H9 (cell line): ENCODE results near the gene FOXK1. TPM values are rescaled to one million over a fixed set of nuclear protein-coding genes. Genes with fewer than 3 reads are reported as not detected.

Experiments
- DNase-seq: peaks from one replicate; pipeline ENCODE4 v3.0.0-alpha.2; 2017
- H2AFZ ChIP-seq: one replicate; pipeline ENCODE4 v1.6.1; 2013; ENCODE audit warnings: mild to moderate bottlenecking, low read length, control low read depth, moderate library complexity
- H2AK5ac ChIP-seq: 2 replicates; pipeline ENCODE4 v1.6.1; 2013; ENCODE audit warnings: low read length, control low read depth, mixed read lengths; ENCODE audit not compliant: insufficient read length
- H2BK120ac ChIP-seq: one replicate; pipeline ENCODE4 v1.6.1; 2013; ENCODE audit warnings: low read depth, mild to moderate bottlenecking, low read length, control low read depth, inconsistent platforms; ENCODE audit not compliant: poor library complexity, severe bottlenecking
- H2BK12ac ChIP-seq: 2 replicates; pipeline ENCODE4 v1.6.1; 2013; ENCODE audit warnings: low read length, control low read depth, mixed read lengths, low read depth; ENCODE audit not compliant: insufficient read length
- H2BK15ac ChIP-seq: 2 replicates; pipeline ENCODE4 v1.6.1; 2013; ENCODE audit warnings: low read depth, low read length, control low read depth
- H2BK20ac ChIP-seq: one replicate; pipeline ENCODE4 v1.6.1; 2013; ENCODE audit warnings: low read depth, mild to moderate bottlenecking, low read length, control low read depth, inconsistent platforms; ENCODE audit not compliant: poor library complexity, severe bottlenecking
- H2BK5ac ChIP-seq: 2 replicates; pipeline ENCODE4 v1.6.1; 2013; ENCODE audit warnings: low read length, control low read depth, mixed read lengths; ENCODE audit not compliant: insufficient read length
- H3K14ac ChIP-seq: 2 replicates; pipeline ENCODE4 v1.6.1; 2013; ENCODE audit warnings: low read length, control low read depth; ENCODE audit not compliant: insufficient read depth
- H3K18ac ChIP-seq: 2 replicates; pipeline ENCODE4 v1.6.1; 2013; ENCODE audit warnings: low read depth, mild to moderate bottlenecking, mixed read lengths, low read length, control low read depth; ENCODE audit not compliant: insufficient read length
- H3K23ac ChIP-seq: 2 replicates; pipeline ENCODE4 v1.6.1; 2013; ENCODE audit warnings: low read length, control low read depth, mixed read lengths, low read depth; ENCODE audit not compliant: insufficient read length
- H3K23me2 ChIP-seq: 2 replicates; pipeline ENCODE4 v1.6.1; 2013; ENCODE audit warnings: low read depth, mild to moderate bottlenecking, mixed read lengths, low read length, control low read depth; ENCODE audit not compliant: insufficient read length, poor library complexity, severe bottlenecking
- H3K27ac ChIP-seq: 2 replicates; pipeline ENCODE4 v1.5.1; 2013; ENCODE audit warnings: low read length, control low read depth, mixed read lengths, low read depth; ENCODE audit not compliant: insufficient read length
- H3K27me3 ChIP-seq: 2 replicates; pipeline ENCODE4 v1.6.1; 2013; ENCODE audit warnings: low read length, control low read depth, inconsistent platforms; ENCODE audit not compliant: insufficient read depth
- H3K4ac ChIP-seq: 2 replicates; pipeline ENCODE4 v1.6.1; 2013; ENCODE audit warnings: low read depth, mild to moderate bottlenecking, control low read depth, inconsistent platforms, low read length, moderate library complexity
- H3K4me1 ChIP-seq: 2 replicates; pipeline ENCODE4 v1.6.1; 2013; ENCODE audit warnings: low read length, control low read depth, inconsistent platforms; ENCODE audit not compliant: insufficient read depth
- H3K4me2 ChIP-seq: 2 replicates; pipeline ENCODE4 v1.6.1; 2013; ENCODE audit warnings: low read length, control low read depth, mixed read lengths; ENCODE audit not compliant: insufficient read length, insufficient read depth
- H3K56ac ChIP-seq: 2 replicates; pipeline ENCODE4 v1.6.1; 2013; ENCODE audit warnings: low read depth, mild to moderate bottlenecking, mixed read lengths, low read length, control low read depth; ENCODE audit not compliant: insufficient read length
- H3K79me1 ChIP-seq: 2 replicates; pipeline ENCODE4 v1.6.1; 2013; ENCODE audit warnings: low read depth, mild to moderate bottlenecking, moderate library complexity, low read length, control low read depth, inconsistent platforms; ENCODE audit not compliant: insufficient read depth, poor library complexity, severe bottlenecking
- H3K79me2 ChIP-seq: 2 replicates; pipeline ENCODE4 v1.6.1; 2013; ENCODE audit warnings: low read length, control low read depth, inconsistent platforms; ENCODE audit not compliant: insufficient read depth
- H3K9ac ChIP-seq: 2 replicates; pipeline ENCODE4 v1.6.1; 2013; ENCODE audit warnings: low read length, control low read depth, mixed read lengths; ENCODE audit not compliant: insufficient read length; ENCODE audit errors: extremely low read depth
- H3K9me3 ChIP-seq: one replicate; pipeline ENCODE4 v1.6.1; 2013; ENCODE audit warnings: low read depth, low read length, inconsistent platforms; ENCODE audit not compliant: control insufficient read depth
- H3T11ph ChIP-seq: one replicate; pipeline ENCODE4 v1.6.1; 2013; ENCODE audit warnings: mild to moderate bottlenecking, low read length, control low read depth, inconsistent platforms
- H4K20me1 ChIP-seq: one replicate; pipeline ENCODE4 v1.6.1; 2013; ENCODE audit not compliant: control insufficient read depth, insufficient read length, insufficient read depth
- H4K5ac ChIP-seq: 2 replicates; pipeline ENCODE4 v1.6.1; 2013; ENCODE audit warnings: low read depth, mild to moderate bottlenecking, mixed read lengths, low read length, control low read depth; ENCODE audit not compliant: insufficient read length
- H4K8ac ChIP-seq: replicated peaks from 2 replicates; pipeline ENCODE4 v1.6.1; 2013; ENCODE audit warnings: low read length, control low read depth, mixed read lengths, low read depth; ENCODE audit not compliant: insufficient read length
- H4K91ac ChIP-seq: 2 replicates; pipeline ENCODE4 v1.6.1; 2013; ENCODE audit warnings: low read depth, mild to moderate bottlenecking, moderate library complexity, mixed read lengths, low read length, control low read depth; ENCODE audit not compliant: insufficient read length
- H3K27ac Mint-ChIP-seq, 3 experiments: 2 replicates in 2 of 3; 3 replicates in 1 of 3; pipeline ENCODE4 v1.8.0; 2020 to 2021; ENCODE audit warnings: mixed read lengths in 3 of 3, mild to moderate bottlenecking in 1 of 3, moderate library complexity in 1 of 3
- H3K27me3 Mint-ChIP-seq: 2 replicates; pipeline ENCODE4 v1.8.0; 2021; ENCODE audit warnings: low read depth, mild to moderate bottlenecking, moderate library complexity, mixed read lengths
- H3K36me3 Mint-ChIP-seq, 3 experiments: 2 replicates in 2 of 3; 3 replicates in 1 of 3; pipeline ENCODE4 v1.8.0; 2020 to 2021; ENCODE audit warnings: low read depth in 3 of 3, mixed read lengths in 3 of 3; ENCODE audit not compliant: insufficient read depth in 1 of 3
- H3K4me1 Mint-ChIP-seq, 2 experiments: 2 replicates each; pipeline ENCODE4 v1.8.0; 2020; ENCODE audit warnings: mixed read lengths in 2 of 2
- H3K4me3 Mint-ChIP-seq, 2 experiments: 2 replicates in 1 of 2; 3 replicates in 1 of 2; pipeline ENCODE4 v1.8.0; 2020 to 2021; ENCODE audit warnings: mild to moderate bottlenecking in 2 of 2, mixed read lengths in 2 of 2, moderate library complexity in 1 of 2
- H3K9me3 Mint-ChIP-seq, 2 experiments: 2 replicates in 1 of 2; 3 replicates in 1 of 2; pipeline ENCODE4 v1.8.0; 2020; ENCODE audit warnings: mild to moderate bottlenecking in 2 of 2, mixed read lengths in 2 of 2, moderate library complexity in 1 of 2
- CTCF ChIP-seq: fragments of 200-600 bp; sonication (generic); conservative IDR thresholded peaks from 3 replicates; pipeline ENCODE4 v1.8.0; 2021; ENCODE audit warnings: antibody characterized with exemption, mild to moderate bottlenecking
- WGBS: extraction: QIAGEN DNeasy Blood & Tissue Kit; methylation state at CpG from one replicate; pipeline ENCODE4 v1.1.7; 2013; ENCODE audit warnings: missing lambda C conversion rate, low lambda C conversion rate, mixed read lengths; ENCODE audit not compliant: insufficient read length; ENCODE audit errors: extremely low coverage; 5-methylcytosine and 5-hydroxymethylcytosine counted together
- total RNA-seq: library from RNA; stranded (reverse); gene quantifications from 2 replicates; pipeline ENCODE4 v1.2.1, GENCODE V29; 2021

Gene FOXK1
- total RNA-seq, 1 experiment from 2014 or later, result 14.4 TPM

- H3K9me3 Mint-ChIP-seq, result peaks cover 1 to 6% of the 10 kb centered on the region in 2 experiments; a peak in 2 of 5 replicates
- Histone ChIP-seq H3K14ac (no peak overlapping the region), H2AFZ (no peak overlapping the region), H3K9ac (no peak overlapping the region), H2BK12ac (no peak overlapping the region), H3K56ac (no peak overlapping the region), H4K91ac (no peak overlapping the region), H4K8ac (no peak overlapping the region), H3K18ac (no peak overlapping the region), H3K4me1 (no peaks in the 10 kb centered on the region), H3K79me1 (no peaks in the 10 kb centered on the region), H2BK120ac (no peak overlapping the region), H3K23ac (no peak overlapping the region), H2BK5ac (no peak overlapping the region), H3K79me2 (no peaks in the 10 kb centered on the region), H2AK5ac (no peak overlapping the region), H4K5ac (no peak overlapping the region), H3T11ph (no peak overlapping the region), H3K27ac (no peak overlapping the region), H3K4ac (no peak overlapping the region), H2BK15ac (no peak overlapping the region), H3K27me3 (no peaks in the 10 kb centered on the region), H2BK20ac (no peak overlapping the region), H4K20me1 (no peaks in the 10 kb centered on the region), H3K4me2 (no peak overlapping the region), H3K9me3 (no peaks in the 10 kb centered on the region), H3K23me2 (no peaks in the 10 kb centered on the region)
- TF ChIP-seq CTCF, result no peak
- peaks cover 0 to 10% (median 0%) of the 10 kb centered on the region in 3 experiments; a peak in 2 of 7 replicates for H3K36me3 Mint-ChIP-seq
- no CpG with 5 or more reads among the region's 14 CpGs for WGBS
- H3K4me3 Mint-ChIP-seq, result no peak overlapping the region
- H3K4me1 Mint-ChIP-seq, result peaks cover 0 to 13% of the 10 kb centered on the region in 2 experiments; a peak in 3 of 4 replicates
- H3K27ac Mint-ChIP-seq, result no peak overlapping the region
- DNase-seq, result no peak
- H3K27me3 Mint-ChIP-seq, result peaks cover 13% of the 10 kb centered on the region
These were observed 127.6 kb downstream of the FOXK1 start for GRCh38 chr7:4809666-4810065.
